BLaER1 treated with 17β-estradiol and CSF1 and Interleukin-3, amounts not matched to agents 10 nM and 100 nM (cell line): ENCODE data around the gene TRAPPC5.

Experiments used
- H3K27ac ChIP-seq, 11 experiments: shearing (Covaris generic); formaldehyde crosslinking; 2 replicates each; pipeline ENCODE4 v1.8.1; 2022
- H3K27me3 ChIP-seq, 11 experiments: shearing (Covaris generic); formaldehyde crosslinking; 2 replicates each; pipeline ENCODE4 v1.8.1; 2022
- H3K36me3 ChIP-seq, 11 experiments: shearing (Covaris generic); formaldehyde crosslinking; 2 replicates each; pipeline ENCODE4 v1.8.1; 2022
- H3K4me1 ChIP-seq, 10 experiments: shearing (Covaris generic); formaldehyde crosslinking; 2 replicates each; pipeline ENCODE4 v1.8.1; 2022
- H3K4me2 ChIP-seq, 11 experiments: shearing (Covaris generic); formaldehyde crosslinking; 2 replicates each; pipeline ENCODE4 v1.8.1; 2022
- H3K4me3 ChIP-seq, 10 experiments: shearing (Covaris generic); formaldehyde crosslinking; 2 replicates each; pipeline ENCODE4 v1.8.1; 2022
- H3K9ac ChIP-seq, 11 experiments: shearing (Covaris generic); formaldehyde crosslinking; 2 replicates each; pipeline ENCODE4 v1.8.1; 2022
- H3K9me3 ChIP-seq, 11 experiments: shearing (Covaris generic); formaldehyde crosslinking; replicated peaks in 1 of 11; 2 replicates each; pipeline ENCODE4 v1.8.1; 2022
- H4K20me1 ChIP-seq, 11 experiments: shearing (Covaris generic); formaldehyde crosslinking; 2 replicates each; pipeline ENCODE4 v1.8.1; 2022
- Cebpa-rat ChIP-seq, 11 experiments: shearing (Covaris generic); IDR thresholded peaks; 2 replicates each; pipeline ENCODE4 v1.8.1; 2022

Gene TRAPPC5

DNA sequence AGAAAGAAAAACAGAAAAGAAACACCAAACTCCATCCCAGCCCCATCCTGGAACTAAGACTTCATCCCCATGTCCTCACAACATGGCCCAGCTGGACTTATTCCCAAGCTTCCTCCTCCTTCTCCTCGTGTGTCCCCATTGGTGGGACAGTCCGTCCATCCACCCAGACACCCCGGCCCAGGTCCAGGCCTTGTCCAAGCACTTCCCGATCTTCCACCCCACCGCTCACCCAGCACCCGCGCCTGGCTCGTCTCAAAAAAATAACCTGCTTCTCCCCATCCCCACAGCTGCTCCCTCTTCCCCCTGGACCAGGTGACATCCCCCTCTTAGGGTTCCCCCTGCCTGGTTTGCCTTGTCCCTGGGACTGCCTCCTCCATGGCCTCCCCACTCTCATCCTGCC lies 22.7 kb downstream of the TRAPPC5 start:
- TF ChIP-seq Cebpa-rat (IDR thresholded peaks at IDR 0.05): no peak
- Histone ChIP-seq H4K20me1 (no peaks in the 10 kb centered on the region), H3K4me1 (peaks cover 60 to 97% (median 82%) of the 10 kb centered on the region in 10 experiments), H3K4me3 (no peak overlapping the region), H3K9me3 (no peaks in the 10 kb centered on the region), H3K27me3 (peaks cover 0 to 5% (median 0%) of the 10 kb centered on the region in 11 experiments; a peak in 2 of 22 replicates), H3K9ac (peak overlapping the region in 4 of 11 experiments; percentile 8 to 41 (median 28); a peak in 4 of 22 replicates), H3K27ac (peak overlapping the region in 9 of 11 experiments; percentile 22 to 90 (median 83); a peak in 16 of 22 replicates), H3K36me3 (no peaks in the 10 kb centered on the region), H3K4me2 (peak overlapping the region in 7 of 11 experiments; percentile 4 to 89 (median 84); a peak in 11 of 22 replicates)

GRCh38 chr19:7704280-7705060 lies 23.8 kb downstream of the TRAPPC5 start:
- Histone ChIP-seq H3K27ac (peak overlapping the region in 9 of 11 experiments; percentile 76 to 90 (median 85); a peak in 17 of 22 replicates), H3K4me3 (no peak overlapping the region), H3K4me2 (peak overlapping the region in 10 of 11 experiments; percentile 78 to 91 (median 88); a peak in 18 of 22 replicates), H3K27me3 (no peaks in the 10 kb centered on the region), H3K36me3 (no peaks in the 10 kb centered on the region), H3K9ac (peak overlapping the region in 7 of 11 experiments; percentile 8 to 77 (median 70); a peak in 7 of 22 replicates), H3K9me3 (no peaks in the 10 kb centered on the region), H3K4me1 (peaks cover 66 to 97% (median 84%) of the 10 kb centered on the region in 10 experiments), H4K20me1 (no peaks in the 10 kb centered on the region)
- TF ChIP-seq Cebpa-rat (IDR thresholded peaks at IDR 0.05): no peak

GRCh38 chr19:7705387-7706187 lies 25.0 kb downstream of the TRAPPC5 start:
- Histone ChIP-seq H3K27ac (peak overlapping the region; percentile 56 to 90 (median 83); a peak in 21 of 22 replicates), H3K4me2 (peak overlapping the region; percentile 76 to 91 (median 87)), H3K9ac (peak overlapping the region; percentile 34 to 77 (median 70); a peak in 21 of 22 replicates), H3K9me3 (no peaks in the 10 kb centered on the region), H3K36me3 (no peaks in the 10 kb centered on the region), H3K27me3 (no peaks in the 10 kb centered on the region), H3K4me1 (peaks cover 77 to 98% (median 89%) of the 10 kb centered on the region in 10 experiments), H4K20me1 (no peaks in the 10 kb centered on the region), H3K4me3 (peak overlapping the region in 4 of 10 experiments; percentile 13 to 30 (median 16); a peak in 4 of 20 replicates)
- TF ChIP-seq Cebpa-rat (IDR thresholded peaks at IDR 0.05): no peak

DNA sequence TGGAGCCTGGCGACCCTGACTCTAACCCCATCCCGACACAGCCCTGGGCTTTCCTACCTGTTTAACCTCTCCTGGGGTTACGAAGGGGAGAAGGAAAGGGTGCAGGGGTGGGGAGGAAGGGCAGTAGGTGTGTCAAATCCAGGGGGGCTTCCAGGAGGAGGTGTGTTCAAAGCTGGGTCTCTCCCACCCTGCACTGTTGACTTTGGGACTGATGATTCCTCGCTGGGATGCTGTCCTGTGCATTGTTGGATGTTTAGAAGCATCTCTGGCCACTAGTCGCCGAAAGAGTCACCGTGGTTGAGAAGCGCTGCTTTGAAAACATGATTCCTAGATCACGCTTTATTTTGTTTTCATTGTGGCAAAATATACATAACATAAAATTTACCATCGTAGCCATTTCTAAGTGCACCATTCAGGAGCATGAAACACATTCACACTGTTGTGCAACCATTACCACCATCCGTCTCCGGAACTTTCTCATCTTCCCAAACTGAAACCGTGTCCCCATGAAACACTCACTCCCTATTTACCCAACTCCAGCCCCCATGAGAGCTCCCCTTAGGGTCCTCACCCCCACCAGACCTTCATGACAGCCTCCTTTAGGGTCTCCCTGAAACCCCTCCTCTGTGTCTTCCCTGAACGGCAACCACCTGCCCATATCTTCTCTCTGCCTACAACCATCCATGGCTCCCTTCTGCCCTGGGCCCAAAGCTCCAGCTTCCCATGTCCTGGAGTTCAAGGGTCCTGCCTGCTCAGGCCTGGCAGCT lies 25.7 kb downstream of the TRAPPC5 start:
- no peaks in the 10 kb centered on the region for H3K27me3 ChIP-seq
- no peaks in the 10 kb centered on the region for H3K36me3 ChIP-seq
- peak overlapping the region; percentile 76 to 91 (median 87) for H3K4me2 ChIP-seq
- no peaks in the 10 kb centered on the region for H3K9me3 ChIP-seq
- H3K4me3 ChIP-seq: peak overlapping the region in 4 of 10 experiments; percentile 13 to 30 (median 16); a peak in 4 of 20 replicates
- peak overlapping the region; percentile 56 to 90 (median 83); a peak in 21 of 22 replicates for H3K27ac ChIP-seq
- peak overlapping the region; percentile 34 to 77 (median 70); a peak in 20 of 22 replicates for H3K9ac ChIP-seq
- H3K4me1 ChIP-seq: peaks cover 76 to 96% (median 87%) of the 10 kb centered on the region in 10 experiments
- no peaks in the 10 kb centered on the region for H4K20me1 ChIP-seq
- peak in 2 of 11 experiments; percentile 37 to 40; a peak in 2 of 22 replicates for TF ChIP-seq Cebpa-rat (IDR thresholded peaks at IDR 0.05)

GRCh38 chr19:7706955-7707456 lies 26.4 kb downstream of the TRAPPC5 start:
- no peaks in the 10 kb centered on the region for H3K27me3 ChIP-seq
- H4K20me1 ChIP-seq: no peaks in the 10 kb centered on the region
- peak overlapping the region; percentile 76 to 91 (median 87) for H3K4me2 ChIP-seq
- H3K9me3 ChIP-seq: no peaks in the 10 kb centered on the region
- peaks cover 71 to 91% (median 83%) of the 10 kb centered on the region in 10 experiments for H3K4me1 ChIP-seq
- H3K27ac ChIP-seq: peak overlapping the region; percentile 5 to 90 (median 83); a peak in 19 of 22 replicates
- H3K9ac ChIP-seq: peak overlapping the region; percentile 8 to 77 (median 65); a peak in 17 of 22 replicates
- H3K36me3 ChIP-seq: no peaks in the 10 kb centered on the region
- no peak overlapping the region; a peak in 2 of 20 replicates for H3K4me3 ChIP-seq
- TF ChIP-seq Cebpa-rat (IDR thresholded peaks at IDR 0.05): no peak

DNA sequence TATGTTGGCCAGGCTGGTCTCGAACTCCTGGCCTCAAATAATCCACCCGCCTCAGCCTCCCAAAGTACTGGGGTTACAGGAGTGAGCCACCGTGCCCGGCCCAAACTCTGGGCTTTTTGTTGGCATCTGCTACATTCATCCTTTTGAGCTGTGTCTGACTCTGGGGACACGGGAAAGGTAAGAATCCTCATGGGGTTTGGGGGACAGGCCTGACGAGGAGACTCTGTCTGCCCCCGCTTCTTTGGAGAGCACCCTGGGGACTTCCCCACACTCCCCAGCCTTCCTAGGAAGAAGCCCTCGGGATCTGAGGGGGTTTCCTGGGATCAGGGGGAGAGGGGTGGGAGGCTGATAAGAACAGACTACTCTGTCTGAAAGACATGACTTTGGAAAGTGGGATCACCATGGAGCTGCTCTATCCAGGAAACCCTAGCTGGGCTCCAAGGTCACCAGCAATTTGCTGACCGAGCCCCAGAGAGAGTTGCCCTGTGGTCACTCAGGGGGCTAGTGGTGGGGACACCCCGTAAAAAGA lies 29.4 kb downstream of the TRAPPC5 start:
- peak overlapping the region in 3 of 11 experiments; percentile 13 to 27 (median 24); a peak in 2 of 22 replicates for H3K9ac ChIP-seq
- H3K27ac ChIP-seq: peak overlapping the region in 5 of 11 experiments; percentile 1 to 33 (median 19); a peak in 4 of 22 replicates
- H3K4me3 ChIP-seq: no peak overlapping the region
- no peaks in the 10 kb centered on the region for H3K27me3 ChIP-seq
- no peaks in the 10 kb centered on the region for H4K20me1 ChIP-seq
- peaks cover 64 to 83% (median 76%) of the 10 kb centered on the region in 10 experiments for H3K4me1 ChIP-seq
- no peaks in the 10 kb centered on the region for H3K36me3 ChIP-seq
- peaks cover 0 to 1% (median 0%) of the 10 kb centered on the region in 11 experiments; a peak in 4 of 22 replicates for H3K9me3 ChIP-seq
- TF ChIP-seq Cebpa-rat (IDR thresholded peaks at IDR 0.05): no peak
- peak overlapping the region; percentile 33 to 89 (median 59) for H3K4me2 ChIP-seq

DNA sequence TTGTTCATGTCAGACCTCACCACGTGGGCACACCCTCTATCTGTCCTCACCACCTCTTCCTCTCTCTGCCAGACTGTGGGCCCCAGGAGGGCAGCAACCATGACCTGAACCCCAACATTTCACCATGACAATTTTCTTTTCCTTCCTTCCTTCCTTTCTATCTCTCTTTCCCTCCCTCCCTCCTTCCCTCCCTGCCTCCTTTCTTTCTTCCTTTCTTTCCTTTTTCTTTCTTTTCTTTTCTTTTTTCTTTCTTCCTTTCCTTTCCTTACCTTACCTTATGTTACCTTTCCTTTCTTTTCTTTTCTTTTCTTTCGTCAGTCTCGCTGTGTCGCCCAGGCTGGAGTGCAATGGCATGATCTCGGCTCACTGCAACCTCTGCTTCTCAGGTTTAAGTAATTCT lies 30.0 kb downstream of the TRAPPC5 start:
- H3K4me1 ChIP-seq: peaks cover 64 to 84% (median 76%) of the 10 kb centered on the region in 10 experiments
- no peaks in the 10 kb centered on the region for H3K36me3 ChIP-seq
- peak overlapping the region in 3 of 11 experiments; percentile 13 to 33 (median 25); a peak in 2 of 22 replicates for H3K27ac ChIP-seq
- H4K20me1 ChIP-seq: no peaks in the 10 kb centered on the region
- 0 out of 22 replicates have a peak overlapping the region, but pooled peaks of 2 of the 11 experiments have one; percentile 13 to 27 for H3K9ac ChIP-seq
- H3K27me3 ChIP-seq: no peaks in the 10 kb centered on the region
- TF ChIP-seq Cebpa-rat (IDR thresholded peaks at IDR 0.05): no peak
- H3K4me2 ChIP-seq: peak overlapping the region; percentile 33 to 89 (median 59)
- H3K9me3 ChIP-seq: peaks cover 0 to 7% (median 3%) of the 10 kb centered on the region in 11 experiments; a peak in 8 of 22 replicates
- H3K4me3 ChIP-seq: no peak overlapping the region
